ENCODE results near the gene HECW1. TPM values are rescaled to one million over a fixed set of nuclear protein-coding genes. Genes with fewer than 3 reads are reported as not detected.

Gene HECW1
- total and polyA plus RNA-seq, 2 of the 8 experiments (the other 6 are each of a cell fraction or from before 2014, with no cell fraction given): 2.9 to 12.7 TPM

- TF ChIP-seq NRF1 (IDR thresholded peaks at IDR 0.05; ENCODE audit: low read depth, low read length) (no peak), JUND (IDR thresholded peaks at IDR 0.05; ENCODE audit: low read length) (no peak), SP4 (IDR thresholded peaks at IDR 0.05; ENCODE audit: low read length) (no peak), PHF8 (conservative IDR thresholded peaks at IDR 0.05; ENCODE audit: low read depth, low read length) (no peak), SRF (IDR thresholded peaks at IDR 0.05; ENCODE audit: low read depth, low read length) (no peak), ATF3 (IDR thresholded peaks at IDR 0.05; ENCODE audit: insufficient read depth, low read depth, low read length) (no peak), CEBPB (IDR thresholded peaks at IDR 0.05; ENCODE audit: low read depth, low read length) (no peak), NANOG (IDR thresholded peaks at IDR 0.05; ENCODE audit: insufficient read depth, low read depth, low read length, poor library complexity, severe bottlenecking) (no peak), GABPA (IDR thresholded peaks at IDR 0.05; ENCODE audit: borderline replicate concordance, insufficient read depth, low read length) (no peak)
Observed at GRCh38 chr7:43248961-43249822, 136.7 kb downstream of the HECW1 start (continued).

All from H1 (cell line).